GM23338 (cell line): ENCODE results near the gene PEX10. TPM values are rescaled to one million over a fixed set of nuclear protein-coding genes. Genes with fewer than 3 reads are reported as not detected.

ENCODE experiments used
- ATAC-seq: fragments of 200-7000 bp; cut with Tn5 transposase; 3 replicates; pipeline ENCODE4 v1.9.1; 2020
- DNase-seq: peaks from one replicate; pipeline ENCODE4 v3.0.0-alpha.2; 2015; ENCODE audit warnings: low spot score
- H2AFZ ChIP-seq: fragments of 200-600 bp; sonication (generic); 2 replicates; pipeline ENCODE4 v1.8.0; 2016; ENCODE audit warnings: antibody characterized with exemption, mild to moderate bottlenecking, moderate library complexity
- H3F3A ChIP-seq: fragments of 200-600 bp; sonication (generic); replicated peaks from 2 replicates; pipeline ENCODE4 v1.8.0; 2017; ENCODE audit warnings: antibody characterized with exemption, mixed run types, low read depth
- H3K27ac ChIP-seq: fragments of 200-600 bp; sonication (generic); 2 replicates; pipeline ENCODE4 v1.6.1; 2016; ENCODE audit warnings: low read depth
- H3K27me3 ChIP-seq: fragments of 200-600 bp; sonication (generic); 2 replicates; pipeline ENCODE4 v1.8.0; 2016; ENCODE audit warnings: mild to moderate bottlenecking, mixed run types, moderate library complexity; ENCODE audit not compliant: insufficient read depth
- H3K36me3 ChIP-seq: fragments of 200-600 bp; sonication (generic); 2 replicates; pipeline ENCODE4 v1.8.0; 2016; ENCODE audit warnings: mild to moderate bottlenecking; ENCODE audit not compliant: insufficient read depth
- H3K4me1 ChIP-seq: fragments of 200-600 bp; sonication (generic); 2 replicates; pipeline ENCODE4 v1.8.0; 2016; ENCODE audit warnings: mild to moderate bottlenecking, moderate library complexity; ENCODE audit not compliant: insufficient read depth
- H3K4me2 ChIP-seq: fragments of 200-600 bp; sonication (generic); 2 replicates; pipeline ENCODE4 v1.7.1; 2017; ENCODE audit warnings: mixed run types
- H3K4me3 ChIP-seq: fragments of 200-600 bp; sonication (generic); 2 replicates; pipeline ENCODE4 v1.6.1; 2016; ENCODE audit warnings: mixed run types
- H3K79me2 ChIP-seq: fragments of 200-600 bp; sonication (generic); replicated peaks from 2 replicates; pipeline ENCODE4 v1.8.0; 2017; ENCODE audit warnings: mild to moderate bottlenecking; ENCODE audit not compliant: insufficient read depth
- H3K9me2 ChIP-seq: fragments of 200-600 bp; sonication (generic); 2 replicates; pipeline ENCODE4 v1.8.0; 2017; ENCODE audit not compliant: insufficient read depth
- H4K20me1 ChIP-seq: fragments of 200-600 bp; sonication (generic); replicated peaks from 2 replicates; pipeline ENCODE4 v1.8.0; 2017; ENCODE audit warnings: mild to moderate bottlenecking; ENCODE audit not compliant: insufficient read depth
- H3K27ac Mint-ChIP-seq: 2 replicates; pipeline ENCODE4 v1.8.0; 2020; ENCODE audit warnings: inconsistent platforms, mild to moderate bottlenecking, moderate library complexity, mixed read lengths
- H3K27me3 Mint-ChIP-seq: 3 replicates; pipeline ENCODE4 v1.8.0; 2022; ENCODE audit warnings: low read depth, mild to moderate bottlenecking, moderate library complexity, mixed read lengths, inconsistent platforms; ENCODE audit not compliant: insufficient read depth, poor library complexity
- H3K36me3 Mint-ChIP-seq: 3 replicates; pipeline ENCODE4 v1.8.0; 2021; ENCODE audit warnings: low read depth, mild to moderate bottlenecking, inconsistent platforms, moderate library complexity, mixed read lengths
- H3K4me1 Mint-ChIP-seq: 3 replicates; pipeline ENCODE4 v1.8.0; 2020; ENCODE audit warnings: mild to moderate bottlenecking, inconsistent platforms, mixed read lengths
- H3K4me3 Mint-ChIP-seq: 3 replicates; pipeline ENCODE4 v1.8.0; 2021; ENCODE audit warnings: moderate library complexity, mild to moderate bottlenecking, inconsistent platforms, mixed read lengths
- H3K9me3 Mint-ChIP-seq: 3 replicates; pipeline ENCODE4 v1.8.0; 2020; ENCODE audit warnings: moderate library complexity, mild to moderate bottlenecking, inconsistent platforms, mixed read lengths
- CREB1 ChIP-seq: fragments of 250-450 bp; sonication (Bioruptor Pico); IDR thresholded peaks from 2 replicates; pipeline ENCODE4 v1.5.0; 2020; ENCODE audit warnings: low read depth, mild to moderate bottlenecking, moderate library complexity
- EZH2phosphoT487 ChIP-seq: fragments of 200-600 bp; sonication (generic); IDR thresholded peaks from one replicate; pipeline ENCODE4 v1.8.1; 2018; ENCODE audit warnings: antibody characterized with exemption; ENCODE audit not compliant: unreplicated experiment
- JUNB ChIP-seq: IDR thresholded peaks from one replicate; pipeline ENCODE4 v1.6.1; 2016; ENCODE audit warnings: antibody characterized with exemption; ENCODE audit not compliant: unreplicated experiment
- NANOG ChIP-seq: IDR thresholded peaks from 2 replicates; pipeline ENCODE4 v1.6.1; 2016; ENCODE audit warnings: antibody characterized with exemption, borderline replicate concordance
- POLR2AphosphoS5 ChIP-seq: IDR thresholded peaks from 2 replicates; pipeline ENCODE4 v1.6.1; 2016; ENCODE audit warnings: antibody characterized with exemption, low read depth
- STAT1 ChIP-seq: IDR thresholded peaks from one replicate; pipeline ENCODE4 v1.6.1; 2016; ENCODE audit warnings: antibody characterized with exemption; ENCODE audit not compliant: unreplicated experiment
- ZNF114 ChIP-seq: fragments of 250-450 bp; sonication (Bioruptor Pico); IDR thresholded peaks from 2 replicates; pipeline ENCODE4 v1.5.0; 2020; ENCODE audit warnings: mild to moderate bottlenecking, moderate library complexity
- polyA plus RNA-seq: library from polyadenylated mRNA; unstranded; fragments of >200 nt; fragmentation: Nextera tagmentation; extraction: Ambion mirVana; gene quantifications from 2 replicates; pipeline ENCODE4 v1.2.1, GENCODE V29; 2016
- total RNA-seq: library from RNA; depleted of rRNA; stranded (reverse); fragments of >200 nt; shearing (Covaris generic); gene quantifications from 2 replicates; pipeline ENCODE4 v1.2.3, GENCODE V29; 2014
- TF ChIP-seq, protein P1 (sequence below): IDR thresholded peaks from one replicate; pipeline ENCODE4 v1.6.1; 2018; ENCODE audit warnings: antibody characterized with exemption; ENCODE audit not compliant: unreplicated experiment
- TF ChIP-seq, protein P2 (sequence below): fragments of 250-450 bp; sonication (Bioruptor Pico); IDR thresholded peaks from 2 replicates; pipeline ENCODE4 v1.5.0; 2020; ENCODE audit warnings: mild to moderate bottlenecking, moderate library complexity
- TF ChIP-seq, protein P3 (sequence below): IDR thresholded peaks from 2 replicates; pipeline ENCODE4 v1.6.1; 2016; ENCODE audit warnings: antibody characterized with exemption
- TF ChIP-seq, protein P4 (sequence below), 2 experiments: fragments of 200-600 bp in 1 of 2; sonication (generic) in 1 of 2; conservative IDR thresholded peaks; 2 replicates each; pipeline versions ENCODE4 v1.5.1 to v1.6.1; 2016 to 2017; ENCODE audit warnings: antibody characterized with exemption in 2 of 2, low read depth in 2 of 2, mild to moderate bottlenecking in 2 of 2, moderate library complexity in 1 of 2

PEX10 gene
- total and polyA plus RNA-seq, 2 experiments from 2014 or later, result 15.0 to 53.9 TPM

DNA sequence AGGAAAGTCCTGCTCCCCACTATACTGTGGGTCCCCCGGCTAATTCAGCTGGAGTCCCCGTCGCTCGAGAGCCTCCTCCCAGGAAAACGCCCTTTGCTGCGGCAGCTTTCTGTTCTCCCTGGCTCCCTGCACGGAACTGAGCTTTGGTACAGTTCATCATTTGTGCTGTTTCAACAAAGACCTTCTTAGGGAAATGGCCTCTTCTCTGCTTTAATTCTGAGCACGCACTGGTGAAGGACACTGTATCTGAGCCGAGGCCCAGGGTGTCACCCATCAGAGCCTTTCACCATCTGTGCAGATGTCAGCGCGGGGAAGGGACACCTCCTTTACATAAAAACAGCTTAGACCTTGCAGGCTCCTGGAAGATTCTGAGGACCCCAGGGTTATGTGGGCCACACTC lies 13.5 kb upstream of the PEX10 start:
- Histone ChIP-seq H2AFZ (no peak overlapping the region), H3K9me2 (no peaks in the 10 kb centered on the region), H3K4me2 (no peak overlapping the region), H3K79me2 (no peaks in the 10 kb centered on the region), H3K27ac (no peak overlapping the region), H3K4me1 (no peaks in the 10 kb centered on the region), H3F3A (no peaks in the 10 kb centered on the region), H3K4me3 (no peak overlapping the region), H3K27me3 (no peaks in the 10 kb centered on the region), H4K20me1 (no peaks in the 10 kb centered on the region), H3K36me3 (no peaks in the 10 kb centered on the region)
- no peak overlapping the region for H3K27ac Mint-ChIP-seq
- TF ChIP-seq, protein P1, sequence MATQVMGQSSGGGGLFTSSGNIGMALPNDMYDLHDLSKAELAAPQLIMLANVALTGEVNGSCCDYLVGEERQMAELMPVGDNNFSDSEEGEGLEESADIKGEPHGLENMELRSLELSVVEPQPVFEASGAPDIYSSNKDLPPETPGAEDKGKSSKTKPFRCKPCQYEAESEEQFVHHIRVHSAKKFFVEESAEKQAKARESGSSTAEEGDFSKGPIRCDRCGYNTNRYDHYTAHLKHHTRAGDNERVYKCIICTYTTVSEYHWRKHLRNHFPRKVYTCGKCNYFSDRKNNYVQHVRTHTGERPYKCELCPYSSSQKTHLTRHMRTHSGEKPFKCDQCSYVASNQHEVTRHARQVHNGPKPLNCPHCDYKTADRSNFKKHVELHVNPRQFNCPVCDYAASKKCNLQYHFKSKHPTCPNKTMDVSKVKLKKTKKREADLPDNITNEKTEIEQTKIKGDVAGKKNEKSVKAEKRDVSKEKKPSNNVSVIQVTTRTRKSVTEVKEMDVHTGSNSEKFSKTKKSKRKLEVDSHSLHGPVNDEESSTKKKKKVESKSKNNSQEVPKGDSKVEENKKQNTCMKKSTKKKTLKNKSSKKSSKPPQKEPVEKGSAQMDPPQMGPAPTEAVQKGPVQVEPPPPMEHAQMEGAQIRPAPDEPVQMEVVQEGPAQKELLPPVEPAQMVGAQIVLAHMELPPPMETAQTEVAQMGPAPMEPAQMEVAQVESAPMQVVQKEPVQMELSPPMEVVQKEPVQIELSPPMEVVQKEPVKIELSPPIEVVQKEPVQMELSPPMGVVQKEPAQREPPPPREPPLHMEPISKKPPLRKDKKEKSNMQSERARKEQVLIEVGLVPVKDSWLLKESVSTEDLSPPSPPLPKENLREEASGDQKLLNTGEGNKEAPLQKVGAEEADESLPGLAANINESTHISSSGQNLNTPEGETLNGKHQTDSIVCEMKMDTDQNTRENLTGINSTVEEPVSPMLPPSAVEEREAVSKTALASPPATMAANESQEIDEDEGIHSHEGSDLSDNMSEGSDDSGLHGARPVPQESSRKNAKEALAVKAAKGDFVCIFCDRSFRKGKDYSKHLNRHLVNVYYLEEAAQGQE, result no peak
- ATAC-seq (no peak), DNase-seq (no peak)
- H3K9me3 Mint-ChIP-seq, result peaks cover 16% of the 10 kb centered on the region; the same call in 2 of the 3 replicates
- no peaks in the 10 kb centered on the region for H3K36me3 Mint-ChIP-seq
- H3K4me1 Mint-ChIP-seq, result no peaks in the 10 kb centered on the region
- peaks cover 10% of the 10 kb centered on the region for H3K27me3 Mint-ChIP-seq
- H3K4me3 Mint-ChIP-seq, result no peak overlapping the region

DNA sequence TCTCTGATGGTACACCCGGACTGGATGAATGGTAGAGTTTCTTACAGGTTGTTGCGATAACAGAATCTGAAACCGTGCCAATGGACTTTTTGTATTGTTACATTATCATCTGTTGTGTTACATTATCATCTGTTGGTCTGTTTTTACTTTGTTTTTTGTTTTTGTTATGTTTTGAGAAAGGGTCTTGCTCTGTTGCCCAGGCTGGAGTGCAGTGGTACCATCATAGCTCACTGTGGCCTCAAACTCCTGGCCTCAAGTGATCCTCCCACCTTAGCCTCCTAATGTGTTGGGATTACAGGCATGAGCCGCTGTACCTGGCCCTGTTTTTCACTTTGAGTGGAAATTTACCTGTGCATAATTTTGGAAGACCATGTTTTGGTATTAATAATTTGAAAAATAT lies 10.2 kb upstream of the PEX10 start:
- no peaks in the 10 kb centered on the region for H3K36me3 ChIP-seq
- no peak overlapping the region for H3K27ac ChIP-seq
- H3K4me1 ChIP-seq, result no peaks in the 10 kb centered on the region
- no peaks in the 10 kb centered on the region for H3K9me2 ChIP-seq
- H3K4me3 ChIP-seq, result no peak overlapping the region
- H4K20me1 ChIP-seq, result no peaks in the 10 kb centered on the region
- Mint-ChIP-seq H3K27me3 (peaks cover 5% of the 10 kb centered on the region), H3K36me3 (no peaks in the 10 kb centered on the region), H3K9me3 (peaks cover 3% of the 10 kb centered on the region; the same call in 1 of the 3 replicates), H3K27ac (no peak overlapping the region), H3K4me1 (no peaks in the 10 kb centered on the region), H3K4me3 (no peak overlapping the region)
- no peaks in the 10 kb centered on the region for H3F3A ChIP-seq
- DNase-seq, result no peak
- no peak overlapping the region for H2AFZ ChIP-seq
- H3K27me3 ChIP-seq, result no peaks in the 10 kb centered on the region
- H3K79me2 ChIP-seq, result no peaks in the 10 kb centered on the region
- no peak for ATAC-seq
- no peak overlapping the region for H3K4me2 ChIP-seq
- TF ChIP-seq ZNF114 (CRISPR knock-in tag) (no peak), CREB1 (CRISPR knock-in tag) (no peak), JUNB (no peak), EZH2phosphoT487 (no peak), NANOG (no peak), POLR2AphosphoS5 (no peak), STAT1 (no peak)
- TF ChIP-seq, protein P2, sequence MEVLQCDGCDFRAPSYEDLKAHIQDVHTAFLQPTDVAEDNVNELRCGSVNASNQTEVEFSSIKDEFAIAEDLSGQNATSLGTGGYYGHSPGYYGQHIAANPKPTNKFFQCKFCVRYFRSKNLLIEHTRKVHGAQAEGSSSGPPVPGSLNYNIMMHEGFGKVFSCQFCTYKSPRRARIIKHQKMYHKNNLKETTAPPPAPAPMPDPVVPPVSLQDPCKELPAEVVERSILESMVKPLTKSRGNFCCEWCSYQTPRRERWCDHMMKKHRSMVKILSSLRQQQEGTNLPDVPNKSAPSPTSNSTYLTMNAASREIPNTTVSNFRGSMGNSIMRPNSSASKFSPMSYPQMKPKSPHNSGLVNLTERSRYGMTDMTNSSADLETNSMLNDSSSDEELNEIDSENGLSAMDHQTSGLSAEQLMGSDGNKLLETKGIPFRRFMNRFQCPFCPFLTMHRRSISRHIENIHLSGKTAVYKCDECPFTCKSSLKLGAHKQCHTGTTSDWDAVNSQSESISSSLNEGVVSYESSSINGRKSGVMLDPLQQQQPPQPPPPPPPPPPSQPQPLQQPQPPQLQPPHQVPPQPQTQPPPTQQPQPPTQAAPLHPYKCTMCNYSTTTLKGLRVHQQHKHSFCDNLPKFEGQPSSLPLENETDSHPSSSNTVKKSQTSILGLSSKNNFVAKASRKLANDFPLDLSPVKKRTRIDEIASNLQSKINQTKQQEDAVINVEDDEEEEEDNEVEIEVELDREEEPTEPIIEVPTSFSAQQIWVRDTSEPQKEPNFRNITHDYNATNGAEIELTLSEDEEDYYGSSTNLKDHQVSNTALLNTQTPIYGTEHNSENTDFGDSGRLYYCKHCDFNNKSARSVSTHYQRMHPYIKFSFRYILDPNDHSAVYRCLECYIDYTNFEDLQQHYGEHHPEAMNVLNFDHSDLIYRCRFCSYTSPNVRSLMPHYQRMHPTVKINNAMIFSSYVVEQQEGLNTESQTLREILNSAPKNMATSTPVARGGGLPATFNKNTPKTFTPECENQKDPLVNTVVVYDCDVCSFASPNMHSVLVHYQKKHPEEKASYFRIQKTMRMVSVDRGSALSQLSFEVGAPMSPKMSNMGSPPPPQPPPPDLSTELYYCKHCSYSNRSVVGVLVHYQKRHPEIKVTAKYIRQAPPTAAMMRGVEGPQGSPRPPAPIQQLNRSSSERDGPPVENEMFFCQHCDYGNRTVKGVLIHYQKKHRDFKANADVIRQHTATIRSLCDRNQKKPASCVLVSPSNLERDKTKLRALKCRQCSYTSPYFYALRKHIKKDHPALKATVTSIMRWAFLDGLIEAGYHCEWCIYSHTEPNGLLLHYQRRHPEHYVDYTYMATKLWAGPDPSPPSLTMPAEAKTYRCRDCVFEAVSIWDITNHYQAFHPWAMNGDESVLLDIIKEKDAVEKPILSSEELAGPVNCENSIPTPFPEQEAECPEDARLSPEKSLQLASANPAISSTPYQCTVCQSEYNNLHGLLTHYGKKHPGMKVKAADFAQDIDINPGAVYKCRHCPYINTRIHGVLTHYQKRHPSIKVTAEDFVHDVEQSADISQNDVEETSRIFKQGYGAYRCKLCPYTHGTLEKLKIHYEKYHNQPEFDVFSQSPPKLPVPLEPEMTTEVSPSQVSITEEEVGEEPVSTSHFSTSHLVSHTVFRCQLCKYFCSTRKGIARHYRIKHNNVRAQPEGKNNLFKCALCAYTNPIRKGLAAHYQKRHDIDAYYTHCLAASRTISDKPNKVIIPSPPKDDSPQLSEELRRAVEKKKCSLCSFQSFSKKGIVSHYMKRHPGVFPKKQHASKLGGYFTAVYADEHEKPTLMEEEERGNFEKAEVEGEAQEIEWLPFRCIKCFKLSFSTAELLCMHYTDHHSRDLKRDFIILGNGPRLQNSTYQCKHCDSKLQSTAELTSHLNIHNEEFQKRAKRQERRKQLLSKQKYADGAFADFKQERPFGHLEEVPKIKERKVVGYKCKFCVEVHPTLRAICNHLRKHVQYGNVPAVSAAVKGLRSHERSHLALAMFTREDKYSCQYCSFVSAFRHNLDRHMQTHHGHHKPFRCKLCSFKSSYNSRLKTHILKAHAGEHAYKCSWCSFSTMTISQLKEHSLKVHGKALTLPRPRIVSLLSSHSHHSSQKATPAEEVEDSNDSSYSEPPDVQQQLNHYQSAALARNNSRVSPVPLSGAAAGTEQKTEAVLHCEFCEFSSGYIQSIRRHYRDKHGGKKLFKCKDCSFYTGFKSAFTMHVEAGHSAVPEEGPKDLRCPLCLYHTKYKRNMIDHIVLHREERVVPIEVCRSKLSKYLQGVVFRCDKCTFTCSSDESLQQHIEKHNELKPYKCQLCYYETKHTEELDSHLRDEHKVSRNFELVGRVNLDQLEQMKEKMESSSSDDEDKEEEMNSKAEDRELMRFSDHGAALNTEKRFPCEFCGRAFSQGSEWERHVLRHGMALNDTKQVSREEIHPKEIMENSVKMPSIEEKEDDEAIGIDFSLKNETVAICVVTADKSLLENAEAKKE (CRISPR knock-in tag), result no peak
- TF ChIP-seq, protein P3, sequence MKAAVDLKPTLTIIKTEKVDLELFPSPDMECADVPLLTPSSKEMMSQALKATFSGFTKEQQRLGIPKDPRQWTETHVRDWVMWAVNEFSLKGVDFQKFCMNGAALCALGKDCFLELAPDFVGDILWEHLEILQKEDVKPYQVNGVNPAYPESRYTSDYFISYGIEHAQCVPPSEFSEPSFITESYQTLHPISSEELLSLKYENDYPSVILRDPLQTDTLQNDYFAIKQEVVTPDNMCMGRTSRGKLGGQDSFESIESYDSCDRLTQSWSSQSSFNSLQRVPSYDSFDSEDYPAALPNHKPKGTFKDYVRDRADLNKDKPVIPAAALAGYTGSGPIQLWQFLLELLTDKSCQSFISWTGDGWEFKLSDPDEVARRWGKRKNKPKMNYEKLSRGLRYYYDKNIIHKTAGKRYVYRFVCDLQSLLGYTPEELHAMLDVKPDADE, result no peak
- TF ChIP-seq, protein P4, sequence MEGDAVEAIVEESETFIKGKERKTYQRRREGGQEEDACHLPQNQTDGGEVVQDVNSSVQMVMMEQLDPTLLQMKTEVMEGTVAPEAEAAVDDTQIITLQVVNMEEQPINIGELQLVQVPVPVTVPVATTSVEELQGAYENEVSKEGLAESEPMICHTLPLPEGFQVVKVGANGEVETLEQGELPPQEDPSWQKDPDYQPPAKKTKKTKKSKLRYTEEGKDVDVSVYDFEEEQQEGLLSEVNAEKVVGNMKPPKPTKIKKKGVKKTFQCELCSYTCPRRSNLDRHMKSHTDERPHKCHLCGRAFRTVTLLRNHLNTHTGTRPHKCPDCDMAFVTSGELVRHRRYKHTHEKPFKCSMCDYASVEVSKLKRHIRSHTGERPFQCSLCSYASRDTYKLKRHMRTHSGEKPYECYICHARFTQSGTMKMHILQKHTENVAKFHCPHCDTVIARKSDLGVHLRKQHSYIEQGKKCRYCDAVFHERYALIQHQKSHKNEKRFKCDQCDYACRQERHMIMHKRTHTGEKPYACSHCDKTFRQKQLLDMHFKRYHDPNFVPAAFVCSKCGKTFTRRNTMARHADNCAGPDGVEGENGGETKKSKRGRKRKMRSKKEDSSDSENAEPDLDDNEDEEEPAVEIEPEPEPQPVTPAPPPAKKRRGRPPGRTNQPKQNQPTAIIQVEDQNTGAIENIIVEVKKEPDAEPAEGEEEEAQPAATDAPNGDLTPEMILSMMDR (conservative IDR thresholded peaks at IDR 0.05; ENCODE audit: low read depth in 2 of 2), result no peak
